Fibroblast of lung (primary cell): ENCODE measurements around the gene APC.

ENCODE experiments used
- CTCF ChIP-seq, 2 donors: IDR thresholded peaks in 1 of 2; conservative IDR thresholded peaks in 1 of 2; 1 replicate in 1 of 2; 2 replicates in 1 of 2; pipeline ENCODE4 v1.5.1; 2011 to 2012; ENCODE audit warnings: low read length in 2 of 2, control low read depth in 1 of 2, inconsistent platforms in 1 of 2, low read depth in 1 of 2, mild to moderate bottlenecking in 1 of 2
- EZH2 ChIP-seq: IDR thresholded peaks from 2 replicates; pipeline ENCODE4 v1.5.1; 2012; ENCODE audit warnings: low read length, control low read depth, mild to moderate bottlenecking; ENCODE audit errors: missing control alignments

- TF ChIP-seq CTCF (conservative IDR thresholded peaks at IDR 0.05 in 1 of 2, IDR thresholded peaks at IDR 0.05 in 1 of 2; ENCODE audit: low read depth in 1 of 2, low read length in 2 of 2) (no peak), EZH2 (no peak)
Observed at GRCh38 chr5:112870966-112871365, 133.3 kb downstream of the APC start.
